Measurements from ENCODE around the gene DBX2.

Gene DBX2

GRCh38 chr12:44968965-44969364 lies 81.9 kb downstream of the DBX2 start:
- Histone ChIP-seq H3K4me1 (no peaks in the 10 kb centered on the region), H3K9me3 (no peaks in the 10 kb centered on the region), H3K36me3 (no peaks in the 10 kb centered on the region), H3K27ac (no peak overlapping the region), H3K27me3 (no peaks in the 10 kb centered on the region), H3K4me3 (no peak overlapping the region)
- intact Hi-C loops (cut with DNase I; ENCODE audit: low total_unique reads): no loop called here
- TF ChIP-seq CTCF (IDR thresholded peaks at IDR 0.05): no peak
- DNase-seq: no peak
